DND-41 (cell line): ENCODE results near the gene ANKRD13D.
A peak's percentile ranks its signal among the peaks of the same experiment; 100 is the strongest.

Experiments
- ATAC-seq: fragments of 200-7000 bp; cut with Tn5 transposase; 3 replicates; pipeline ENCODE4 v1.9.1; 2021; ENCODE audit warnings: low read depth; ENCODE audit not compliant: insufficient read depth
- DNase-seq: peaks from one replicate; pipeline ENCODE4 v3.0.0-alpha.2; 2020
- H2AFZ ChIP-seq: 2 replicates; pipeline ENCODE4 v1.6.0; 2012; ENCODE audit warnings: low read depth, low read length
- H3K27ac ChIP-seq: 2 replicates; pipeline ENCODE4 v1.5.1; 2012; ENCODE audit warnings: low read length, inconsistent platforms
- H3K27me3 ChIP-seq: fragments of 200-600 bp; sonication (generic); 2 replicates; pipeline ENCODE4 v1.6.0; 2012; ENCODE audit warnings: low read length, mild to moderate bottlenecking, inconsistent platforms; ENCODE audit not compliant: insufficient read depth, poor library complexity
- H3K36me3 ChIP-seq: 2 replicates; pipeline ENCODE4 v1.5.1; 2012; ENCODE audit warnings: low read length, inconsistent platforms; ENCODE audit not compliant: insufficient read depth
- H3K4me1 ChIP-seq: 2 replicates; pipeline ENCODE4 v1.5.1; 2012; ENCODE audit warnings: mild to moderate bottlenecking, low read length; ENCODE audit not compliant: insufficient read depth
- H3K4me2 ChIP-seq: 2 replicates; pipeline ENCODE4 v1.6.0; 2012; ENCODE audit warnings: mild to moderate bottlenecking, moderate library complexity, low read length, inconsistent platforms; ENCODE audit not compliant: insufficient read depth
- H3K4me3 ChIP-seq, 2 experiments: fragments of 200-600 bp in 1 of 2; shearing (Covaris generic) in 1 of 2; 2 replicates each; pipeline ENCODE4 v1.5.1; 2012 to 2016; ENCODE audit warnings: inconsistent platforms in 2 of 2, low read length in 2 of 2, mild to moderate bottlenecking in 2 of 2, low read depth in 1 of 2, moderate library complexity in 1 of 2
- H3K79me2 ChIP-seq: 2 replicates; pipeline ENCODE4 v1.6.0; 2012; ENCODE audit warnings: low read length, inconsistent platforms; ENCODE audit not compliant: insufficient read depth
- H3K9ac ChIP-seq: 2 replicates; pipeline ENCODE4 v1.6.0; 2012; ENCODE audit warnings: low read depth, mild to moderate bottlenecking, inconsistent platforms, low read length, moderate library complexity
- H3K9me3 ChIP-seq: 2 replicates; pipeline ENCODE4 v1.5.1; 2012; ENCODE audit warnings: low read length, moderate library complexity, mild to moderate bottlenecking, inconsistent platforms; ENCODE audit not compliant: insufficient read depth, severe bottlenecking
- H4K20me1 ChIP-seq: 2 replicates; pipeline ENCODE4 v1.6.0; 2012; ENCODE audit warnings: low read length; ENCODE audit not compliant: insufficient read depth
- EZH2 ChIP-seq: IDR thresholded peaks from 3 replicates; pipeline ENCODE4 v1.6.1; 2012; ENCODE audit warnings: borderline replicate concordance, low read depth, mild to moderate bottlenecking, moderate library complexity, low read length, inconsistent platforms; ENCODE audit not compliant: severe bottlenecking
- TF ChIP-seq, protein P1 (sequence below): IDR thresholded peaks from 2 replicates; pipeline ENCODE4 v1.5.1; 2012; ENCODE audit warnings: borderline replicate concordance, low read length, moderate library complexity, mild to moderate bottlenecking; ENCODE audit not compliant: poor library complexity, severe bottlenecking; ENCODE audit errors: extremely low read depth

ANKRD13D gene

DNA sequence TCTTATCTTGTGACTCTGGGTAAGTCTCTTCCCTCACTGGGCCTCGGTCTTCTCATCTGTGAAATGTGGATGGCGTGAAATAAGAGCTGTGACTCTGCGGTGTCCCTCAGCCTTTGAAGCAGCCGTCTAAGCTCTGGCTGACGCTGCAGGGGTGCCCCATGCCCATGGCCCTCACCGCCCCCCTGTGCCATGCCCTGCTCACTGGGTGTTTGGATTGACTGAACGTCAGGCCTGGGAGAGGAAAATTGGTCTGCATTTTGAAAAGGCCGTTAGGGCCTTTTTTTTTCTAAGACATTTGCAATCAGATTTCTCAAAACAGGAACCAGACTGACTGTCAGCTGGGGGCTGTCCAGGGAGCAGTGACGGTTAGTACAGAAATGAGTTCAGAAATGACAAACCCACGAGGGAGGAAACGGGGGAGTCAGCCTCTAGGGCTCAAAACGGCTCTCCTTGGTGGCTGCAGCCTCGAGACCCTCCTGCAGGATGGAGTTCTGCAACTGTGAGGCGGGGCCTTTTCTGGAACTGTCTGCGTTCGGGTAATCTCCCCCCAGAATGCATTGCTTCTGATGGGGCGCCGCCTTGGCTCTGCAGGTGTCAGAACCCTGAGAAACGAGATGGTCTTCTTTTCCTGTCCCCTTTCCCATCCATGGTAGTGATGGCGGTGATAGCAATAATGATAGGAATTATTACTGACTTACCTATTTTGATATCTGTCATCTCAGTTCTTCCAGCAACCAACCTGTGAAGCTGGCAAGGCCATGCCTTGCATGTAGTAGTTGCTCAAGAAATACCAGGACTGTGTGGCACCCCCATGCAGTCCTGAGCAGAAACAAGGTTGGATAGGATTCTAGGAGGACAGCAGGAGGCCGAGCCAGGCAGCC, 20.8 kb upstream of the ANKRD13D start:
- H4K20me1 ChIP-seq, result peaks cover 64% of the 10 kb centered on the region
- no peaks in the 10 kb centered on the region for H3K27me3 ChIP-seq
- peak overlapping the region; percentile 95 for H3K27ac ChIP-seq
- peaks cover 67% of the 10 kb centered on the region for H3K36me3 ChIP-seq
- H3K9me3 ChIP-seq, result no peaks in the 10 kb centered on the region
- H3K4me3 ChIP-seq, result peak overlapping the region; percentile 84 to 85; a peak in 3 of 4 replicates
- no peak for TF ChIP-seq EZH2
- TF ChIP-seq, protein P1, sequence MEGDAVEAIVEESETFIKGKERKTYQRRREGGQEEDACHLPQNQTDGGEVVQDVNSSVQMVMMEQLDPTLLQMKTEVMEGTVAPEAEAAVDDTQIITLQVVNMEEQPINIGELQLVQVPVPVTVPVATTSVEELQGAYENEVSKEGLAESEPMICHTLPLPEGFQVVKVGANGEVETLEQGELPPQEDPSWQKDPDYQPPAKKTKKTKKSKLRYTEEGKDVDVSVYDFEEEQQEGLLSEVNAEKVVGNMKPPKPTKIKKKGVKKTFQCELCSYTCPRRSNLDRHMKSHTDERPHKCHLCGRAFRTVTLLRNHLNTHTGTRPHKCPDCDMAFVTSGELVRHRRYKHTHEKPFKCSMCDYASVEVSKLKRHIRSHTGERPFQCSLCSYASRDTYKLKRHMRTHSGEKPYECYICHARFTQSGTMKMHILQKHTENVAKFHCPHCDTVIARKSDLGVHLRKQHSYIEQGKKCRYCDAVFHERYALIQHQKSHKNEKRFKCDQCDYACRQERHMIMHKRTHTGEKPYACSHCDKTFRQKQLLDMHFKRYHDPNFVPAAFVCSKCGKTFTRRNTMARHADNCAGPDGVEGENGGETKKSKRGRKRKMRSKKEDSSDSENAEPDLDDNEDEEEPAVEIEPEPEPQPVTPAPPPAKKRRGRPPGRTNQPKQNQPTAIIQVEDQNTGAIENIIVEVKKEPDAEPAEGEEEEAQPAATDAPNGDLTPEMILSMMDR, result no peak
- no peak overlapping the region for H2AFZ ChIP-seq
- ATAC-seq, result peak; percentile 57
- H3K4me2 ChIP-seq, result peak overlapping the region; percentile 96
- peaks cover 72% of the 10 kb centered on the region for H3K4me1 ChIP-seq
- DNase-seq, result peak; percentile 77
- peak overlapping the region; percentile 95 for H3K9ac ChIP-seq
- H3K79me2 ChIP-seq, result peaks cover 75% of the 10 kb centered on the region

DNA sequence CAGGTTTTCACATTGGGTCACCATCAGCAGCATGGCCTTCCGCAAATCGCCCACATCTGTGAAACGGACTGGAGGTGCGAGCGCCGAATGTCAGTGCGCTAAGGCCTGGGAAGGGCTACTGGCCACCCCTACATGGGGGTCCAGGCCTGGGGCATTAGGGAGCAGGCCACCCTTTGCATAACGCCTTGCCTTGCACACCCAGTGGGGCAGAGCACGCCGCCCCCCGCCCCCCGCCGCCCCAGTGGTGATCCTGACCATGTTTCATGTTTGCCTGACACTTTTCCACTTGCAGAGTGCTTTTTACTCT, 20.2 kb upstream of the ANKRD13D start:
- peak overlapping the region in 1 of 2 experiments; percentile 84; a peak in 2 of 4 replicates for H3K4me3 ChIP-seq
- no peaks in the 10 kb centered on the region for H3K9me3 ChIP-seq
- peaks cover 81% of the 10 kb centered on the region for H3K79me2 ChIP-seq
- H4K20me1 ChIP-seq, result peaks cover 70% of the 10 kb centered on the region
- H2AFZ ChIP-seq, result no peak overlapping the region
- no peak for DNase-seq
- TF ChIP-seq EZH2, result no peak
- TF ChIP-seq, protein P1, result no peak
- H3K36me3 ChIP-seq, result peaks cover 72% of the 10 kb centered on the region
- H3K9ac ChIP-seq, result peak overlapping the region; percentile 95
- H3K4me2 ChIP-seq, result peak overlapping the region; percentile 96
- no peak for ATAC-seq
- H3K4me1 ChIP-seq, result peaks cover 75% of the 10 kb centered on the region
- H3K27me3 ChIP-seq, result no peaks in the 10 kb centered on the region
- H3K27ac ChIP-seq, result peak overlapping the region; percentile 95

DNA sequence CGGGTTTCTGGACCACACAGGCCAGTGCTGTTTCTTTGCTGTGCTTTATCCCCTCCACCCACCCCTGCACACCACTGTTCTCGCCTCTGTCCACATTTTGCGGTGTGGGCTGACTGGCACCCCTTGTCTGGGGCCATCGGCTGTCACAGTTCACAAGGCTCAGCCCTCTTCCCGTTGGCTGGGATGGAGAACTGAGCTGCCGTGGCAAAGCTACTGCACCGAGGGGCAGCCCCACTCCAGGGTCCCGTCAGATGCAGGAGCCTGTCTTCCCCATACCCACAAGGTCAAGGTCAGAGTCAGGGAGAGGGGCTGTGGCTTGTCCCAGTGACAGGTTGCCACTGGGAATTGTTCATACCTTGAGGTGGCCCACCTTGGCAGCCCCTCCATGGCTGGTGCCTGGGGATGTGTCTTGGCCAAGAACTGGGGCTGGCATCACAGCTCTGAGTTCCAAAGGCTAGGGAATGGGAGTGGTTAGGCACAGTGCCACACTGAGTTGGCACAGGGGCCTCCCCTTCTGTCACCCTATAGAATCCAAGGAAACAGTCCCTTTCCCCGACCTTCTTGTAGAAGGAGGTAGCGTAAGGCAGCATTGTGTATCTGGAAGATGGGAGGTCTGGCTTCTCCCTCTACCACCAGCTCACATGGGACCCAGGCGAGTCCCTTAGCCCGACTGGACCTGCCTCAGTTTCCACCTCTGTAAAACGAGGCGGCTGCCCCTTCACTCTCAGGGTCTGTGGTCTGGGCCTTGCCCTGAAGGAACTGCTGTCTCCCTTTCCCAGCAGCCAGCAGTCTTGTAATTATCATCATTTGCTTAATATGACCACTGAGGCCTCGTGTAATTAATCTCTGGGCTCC, 19.5 kb upstream of the ANKRD13D start:
- no peak for ATAC-seq
- Histone ChIP-seq H3K36me3 (peaks cover 78% of the 10 kb centered on the region), H2AFZ (no peak overlapping the region), H3K4me3 (peak overlapping the region in 1 of 2 experiments; percentile 84; a peak in 2 of 4 replicates), H3K79me2 (peaks cover 88% of the 10 kb centered on the region), H3K4me1 (peaks cover 82% of the 10 kb centered on the region), H3K4me2 (peak overlapping the region; percentile 96), H3K27ac (peak overlapping the region; percentile 95), H3K9ac (peak overlapping the region; percentile 95), H3K9me3 (no peaks in the 10 kb centered on the region), H3K27me3 (no peaks in the 10 kb centered on the region), H4K20me1 (peaks cover 72% of the 10 kb centered on the region)
- DNase-seq, result no peak
- TF ChIP-seq, protein P1, result peak; percentile 0
- TF ChIP-seq EZH2, result no peak
